WTC11 (cell line): ENCODE data around the gene SAMD3. TPM values are rescaled to one million over a fixed set of nuclear protein-coding genes. Genes with fewer than 3 reads are reported as not detected.
A peak's percentile ranks its signal among the peaks of the same experiment; 100 is the strongest.

Source experiments
- ATAC-seq: fragments of 200-7000 bp; cut with Tn5 transposase; 2 replicates; pipeline ENCODE4 v1.10.0; 2021; ENCODE audit warnings: mild to moderate bottlenecking, moderate library complexity
- CTCF ChIA-PET: fragments of 300-600 bp; sonication (Branson Sonifier 250); formaldehyde crosslinking; loops from one replicate; lab custom pipeline; 2021; ENCODE audit warnings: antibody characterized with exemption; lab: Charles Lee
- POLR2A ChIA-PET: fragments of 350-600 bp; sonication (Branson Sonifier 250); formaldehyde crosslinking; loops from one replicate; lab custom pipeline; 2021; ENCODE audit warnings: antibody characterized with exemption; lab: Charles Lee
- DNase-seq: peaks from one replicate; pipeline ENCODE4 v3.0.0; 2021; ENCODE audit warnings: low spot score
- H3K27ac Mint-ChIP-seq: 2 replicates; pipeline ENCODE4 v1.8.0; 2021; ENCODE audit warnings: mixed read lengths
- H3K27me3 Mint-ChIP-seq: 2 replicates; pipeline ENCODE4 v1.8.0; 2021; ENCODE audit warnings: low read depth, mild to moderate bottlenecking, moderate library complexity, mixed read lengths
- H3K36me3 Mint-ChIP-seq: 2 replicates; pipeline ENCODE4 v1.8.0; 2021; ENCODE audit warnings: mixed read lengths
- H3K4me1 Mint-ChIP-seq: 2 replicates; pipeline ENCODE4 v1.8.0; 2022; ENCODE audit warnings: mixed read lengths
- H3K4me3 Mint-ChIP-seq: 2 replicates; pipeline ENCODE4 v1.8.0; 2021; ENCODE audit warnings: mild to moderate bottlenecking, moderate library complexity, mixed read lengths
- H3K9me3 Mint-ChIP-seq: 2 replicates; pipeline ENCODE4 v1.8.0; 2021; ENCODE audit warnings: mixed read lengths
- AFF4 ChIP-seq: sonication (generic); formaldehyde crosslinking; IDR thresholded peaks from 2 replicates; pipeline ENCODE4 v1.8.1; 2023; ENCODE audit warnings: mild to moderate bottlenecking, missing genetic modification reagents, borderline replicate concordance
- ATF2 ChIP-seq: sonication (generic); formaldehyde crosslinking; IDR thresholded peaks from 2 replicates; pipeline ENCODE4 v1.8.1; 2022; ENCODE audit warnings: low read depth, missing genetic modification reagents, borderline replicate concordance
- E2F4 ChIP-seq: sonication (generic); formaldehyde crosslinking; IDR thresholded peaks from 2 replicates; pipeline ENCODE4 v1.8.1; 2022; ENCODE audit warnings: low read depth, mild to moderate bottlenecking, moderate library complexity, missing genetic modification reagents, borderline replicate concordance
- E2F5 ChIP-seq: sonication (generic); formaldehyde crosslinking; IDR thresholded peaks from 2 replicates; pipeline ENCODE4 v1.8.1; 2022; ENCODE audit warnings: mild to moderate bottlenecking, moderate library complexity, missing genetic modification reagents
- HMGXB4 ChIP-seq: sonication (generic); formaldehyde crosslinking; IDR thresholded peaks from 2 replicates; pipeline ENCODE4 v1.8.1; 2023; ENCODE audit warnings: mild to moderate bottlenecking, moderate library complexity, missing genetic modification reagents
- IRF1 ChIP-seq: sonication (generic); formaldehyde crosslinking; IDR thresholded peaks from 2 replicates; pipeline ENCODE4 v1.8.0; 2023; ENCODE audit warnings: missing genetic modification reagents
- JUN ChIP-seq: sonication (generic); formaldehyde crosslinking; IDR thresholded peaks from 2 replicates; pipeline ENCODE4 v1.8.0; 2023; ENCODE audit warnings: mild to moderate bottlenecking, missing genetic modification reagents
- MYBL2 ChIP-seq: sonication (generic); formaldehyde crosslinking; IDR thresholded peaks from 2 replicates; pipeline ENCODE4 v1.8.1; 2023; ENCODE audit warnings: mild to moderate bottlenecking, moderate library complexity, missing genetic modification reagents
- NR3C1 ChIP-seq: sonication (generic); formaldehyde crosslinking; conservative IDR thresholded peaks from 2 replicates; pipeline ENCODE4 v1.8.1; 2023; ENCODE audit warnings: low read depth, mild to moderate bottlenecking, missing genetic modification reagents
- OVOL2 ChIP-seq: fragments of 250-450 bp; sonication (Bioruptor Pico); IDR thresholded peaks from 2 replicates; pipeline ENCODE4 v1.9.0; 2021; ENCODE audit warnings: mild to moderate bottlenecking, borderline replicate concordance
- PRRX2 ChIP-seq: fragments of 250-450 bp; sonication (Bioruptor Pico); IDR thresholded peaks from 2 replicates; pipeline ENCODE4 v1.8.0; 2021; ENCODE audit warnings: mild to moderate bottlenecking
- RORB ChIP-seq: fragments of 250-450 bp; sonication (Bioruptor Pico); IDR thresholded peaks from 2 replicates; pipeline ENCODE4 v1.9.0; 2021; ENCODE audit warnings: mild to moderate bottlenecking
- SMAD3 ChIP-seq: sonication (generic); formaldehyde crosslinking; IDR thresholded peaks from 2 replicates; pipeline ENCODE4 v1.8.0; 2022; ENCODE audit warnings: missing genetic modification reagents, mild to moderate bottlenecking, borderline replicate concordance
- TEAD1 ChIP-seq: sonication (generic); formaldehyde crosslinking; IDR thresholded peaks from 2 replicates; pipeline ENCODE4 v1.8.0; 2022; ENCODE audit warnings: mild to moderate bottlenecking, missing genetic modification reagents
- ZNF219 ChIP-seq: sonication (generic); formaldehyde crosslinking; IDR thresholded peaks from 2 replicates; pipeline ENCODE4 v1.8.0; 2023; ENCODE audit warnings: missing genetic modification reagents, mild to moderate bottlenecking, borderline replicate concordance
- ZNF232 ChIP-seq: sonication (generic); formaldehyde crosslinking; IDR thresholded peaks from 2 replicates; pipeline ENCODE4 v1.8.0; 2022; ENCODE audit warnings: mild to moderate bottlenecking, missing genetic modification reagents
- ZNF281 ChIP-seq: sonication (generic); formaldehyde crosslinking; IDR thresholded peaks from 2 replicates; pipeline ENCODE4 v1.8.0; 2023; ENCODE audit warnings: mild to moderate bottlenecking, missing genetic modification reagents
- ZSCAN18 ChIP-seq: fragments of 250-450 bp; sonication (Bioruptor Pico); IDR thresholded peaks from 2 replicates; pipeline ENCODE4 v2.1.2; 2022; ENCODE audit warnings: mild to moderate bottlenecking, moderate library complexity
- total RNA-seq: library from RNA; stranded (reverse); gene quantifications from 3 replicates; pipeline ENCODE4 v1.2.3, GENCODE V29; 2021

Gene SAMD3
- total RNA-seq, 1 experiment from 2014 or later, result 1.2 TPM

GRCh38 chr6:130215526-130215925, 7.2 kb downstream of the SAMD3 start:
- no peak overlapping the region for H3K27ac Mint-ChIP-seq
- no peak for DNase-seq
- H3K4me1 Mint-ChIP-seq, result peaks cover 24% of the 10 kb centered on the region
- ChIA-PET POLR2A (no interaction called here), CTCF (no interaction called here)
- peak; percentile 85 for ATAC-seq
- 0 out of 2 replicates have a peak, but pooled peaks cover 3% of the 10 kb centered on the region for H3K36me3 Mint-ChIP-seq
- TF ChIP-seq ZNF232 (CRISPR knock-in tag) (no peak), ZNF281 (CRISPR knock-in tag) (no peak), E2F5 (no peak), E2F4 (CRISPR knock-in tag) (no peak), IRF1 (no peak), ZSCAN18 (no peak), RORB (no peak), ZNF219 (CRISPR knock-in tag) (no peak), SMAD3 (no peak), AFF4 (CRISPR knock-in tag) (no peak), ATF2 (CRISPR knock-in tag) (no peak), HMGXB4 (CRISPR knock-in tag) (no peak), MYBL2 (CRISPR knock-in tag) (no peak), PRRX2 (no peak), NR3C1 (CRISPR knock-in tag) (no peak), TEAD1 (CRISPR knock-in tag) (no peak), OVOL2 (CRISPR knock-in tag) (no peak), JUN (CRISPR knock-in tag) (no peak)
- no peak overlapping the region for H3K4me3 Mint-ChIP-seq
- no peaks in the 10 kb centered on the region for H3K27me3 Mint-ChIP-seq
- H3K9me3 Mint-ChIP-seq, result peaks cover 3% of the 10 kb centered on the region; the same call in 1 of the 2 replicates
